HCT116 (cell line): ENCODE measurements around the gene HIVEP3. TPM values are rescaled to one million over a fixed set of nuclear protein-coding genes. Genes with fewer than 3 reads are reported as not detected.

Source experiments
- ATAC-seq: fragments of 200-7000 bp; cut with Tn5 transposase; 2 replicates; pipeline ENCODE4 v1.9.1; 2020; ENCODE audit warnings: mild to moderate bottlenecking, moderate library complexity
- BruUV-seq: library from RNA; stranded (reverse); fragments of 400-500 nt; replicated peaks from 2 replicates; lab custom pipeline; 2021; lab: Mats Ljungman, UMichigan
- CTCF ChIA-PET: fragments of 300-600 bp; sonication (Branson Sonifier 250); formaldehyde crosslinking; loops from one replicate; lab custom pipeline; 2021; ENCODE audit warnings: antibody characterized with exemption; lab: Charles Lee
- POLR2A ChIA-PET: fragments of 300-600, 350-600 bp; sonication (Branson Sonifier 250); formaldehyde crosslinking; loops from one replicate; lab custom pipeline; 2021; ENCODE audit warnings: antibody characterized with exemption; lab: Charles Lee
- RAD21 ChIA-PET, 2 experiments: fragments of 300-600 bp; sonication (Branson Sonifier 250); formaldehyde crosslinking; loops; one replicate each; lab custom pipeline; 2023; ENCODE audit warnings: low total read pairs in 2 of 2; ENCODE audit not compliant: uncharacterized antibody in 2 of 2, unreplicated experiment in 2 of 2, low non-redundant PET in 1 of 2; lab: Charles Lee
- DNase-seq: peaks from one replicate; pipeline ENCODE4 v3.0.0-alpha.2; 2010; ENCODE audit warnings: low read depth, low spot score
- H2AFZ ChIP-seq: fragments of 200-600 bp; shearing (Covaris generic), sonication (generic); 2 replicates; pipeline ENCODE4 v1.6.1; 2017; ENCODE audit warnings: low read depth, mixed run types, mixed read lengths, antibody characterized with exemption, low read length; ENCODE audit not compliant: poor library complexity, severe bottlenecking
- H3K27ac ChIP-seq: 2 replicates; pipeline ENCODE4 v1.5.1; 2012; ENCODE audit warnings: low read depth, low read length
- H3K27me3 ChIP-seq: fragments of 200-600 bp; sonication (generic); 2 replicates; pipeline ENCODE4 v1.6.1; 2016; ENCODE audit warnings: mixed run types, low read length, mixed read lengths; ENCODE audit not compliant: insufficient read depth
- H3K36me3 ChIP-seq, 2 experiments: fragments of 200-500 bp in 1 of 2; fragments of 200-600 bp in 1 of 2; sonication (Bioruptor generic) in 1 of 2; sonication (generic) in 1 of 2; 2 replicates each; pipeline versions ENCODE4 v1.5.1 to v1.6.1; 2014 to 2016; ENCODE audit warnings: low read length in 2 of 2, inconsistent platforms in 1 of 2, mixed read lengths in 1 of 2, mixed run types in 1 of 2; ENCODE audit not compliant: insufficient read depth in 2 of 2, control insufficient read depth in 1 of 2
- H3K4me1 ChIP-seq, 2 experiments: fragments of 200-600 bp in 1 of 2; sonication (generic) in 1 of 2; 2 replicates each; pipeline versions ENCODE4 v1.5.1 to v1.6.1; 2012 to 2017; ENCODE audit warnings: low read length in 2 of 2, inconsistent platforms in 1 of 2, mild to moderate bottlenecking in 1 of 2, mixed read lengths in 1 of 2, mixed run types in 1 of 2, moderate library complexity in 1 of 2; ENCODE audit not compliant: insufficient read depth in 2 of 2, control insufficient read depth in 1 of 2
- H3K4me2 ChIP-seq: fragments of 200-600 bp; sonication (generic); 2 replicates; pipeline ENCODE4 v1.6.1; 2017; ENCODE audit warnings: mixed run types, low read length, mixed read lengths
- H3K4me3 ChIP-seq, 2 experiments: fragments of 200-600 bp in 1 of 2; sonication (generic) in 1 of 2; replicated peaks in 1 of 2; 2 replicates each; pipeline ENCODE4 v1.5.1; 2011 to 2016; ENCODE audit warnings: low read length in 2 of 2, control low read depth in 1 of 2, low read depth in 1 of 2, mild to moderate bottlenecking in 1 of 2, mixed read lengths in 1 of 2, mixed run types in 1 of 2
- H3K79me2 ChIP-seq: fragments of 200-600 bp; sonication (generic); 2 replicates; pipeline ENCODE4 v1.6.1; 2017; ENCODE audit warnings: mild to moderate bottlenecking, mixed run types, low read length, moderate library complexity, mixed read lengths; ENCODE audit not compliant: insufficient read depth
- H3K9ac ChIP-seq: fragments of 200-600 bp; sonication (generic); 2 replicates; pipeline ENCODE4 v1.6.1; 2016; ENCODE audit warnings: low read length, mixed read lengths
- H3K9me2 ChIP-seq: fragments of 200-600 bp; sonication (generic), shearing (Covaris generic); 2 replicates; pipeline ENCODE4 v1.6.1; 2017; ENCODE audit warnings: mixed run types, mild to moderate bottlenecking, moderate library complexity; ENCODE audit not compliant: insufficient read depth
- H3K9me3 ChIP-seq, 2 experiments: fragments of 200-500 bp in 1 of 2; fragments of 200-600 bp in 1 of 2; sonication (Bioruptor generic) in 1 of 2; sonication (generic) in 1 of 2; 2 replicates each; pipeline ENCODE4 v1.6.1; 2014 to 2017; ENCODE audit warnings: low read length in 2 of 2, mixed read lengths in 2 of 2, inconsistent platforms in 1 of 2, low read depth in 1 of 2, mild to moderate bottlenecking in 1 of 2, mixed run types in 1 of 2, moderate library complexity in 1 of 2; ENCODE audit not compliant: control insufficient read depth in 1 of 2, insufficient read depth in 1 of 2
- H4K20me1 ChIP-seq: fragments of 200-600 bp; sonication (generic), shearing (Covaris generic); 2 replicates; pipeline ENCODE4 v1.6.1; 2017; ENCODE audit warnings: mixed run types, mild to moderate bottlenecking, moderate library complexity; ENCODE audit not compliant: insufficient read depth
- CBX3 ChIP-seq: IDR thresholded peaks from 2 replicates; pipeline ENCODE4 v1.6.1; 2012; ENCODE audit warnings: low read depth
- CTCF ChIP-seq, 3 experiments: fragments of 200-600 bp in 1 of 3; sonication (generic) in 1 of 3; IDR thresholded peaks in 2 of 3; conservative IDR thresholded peaks in 1 of 3; 2 replicates each; pipeline ENCODE4 v1.5.1; 2012 to 2017; ENCODE audit warnings: low read depth in 2 of 3, low read length in 2 of 3, antibody characterized with exemption in 1 of 3, borderline replicate concordance in 1 of 3, control low read depth in 1 of 3, mild to moderate bottlenecking in 1 of 3, mixed read lengths in 1 of 3, mixed run types in 1 of 3, moderate library complexity in 1 of 3; ENCODE audit not compliant: insufficient read depth in 1 of 3
- EGR1 ChIP-seq: IDR thresholded peaks from 2 replicates; pipeline ENCODE4 v1.6.1; 2012; ENCODE audit warnings: low read depth
- EZH2phosphoT487 ChIP-seq: fragments of 200-600 bp; IDR thresholded peaks from 2 replicates; pipeline ENCODE4 v1.6.1; 2018; ENCODE audit warnings: antibody characterized with exemption, borderline replicate concordance
- FOSL1 ChIP-seq: IDR thresholded peaks from 2 replicates; pipeline ENCODE4 v1.6.1; 2012; ENCODE audit warnings: low read depth
- POLR2AphosphoS5 ChIP-seq: IDR thresholded peaks from 2 replicates; pipeline ENCODE4 v1.6.1; 2011; ENCODE audit warnings: mild to moderate bottlenecking, low read depth, low read length, moderate library complexity
- REST ChIP-seq: IDR thresholded peaks from 2 replicates; pipeline ENCODE4 v1.6.1; 2012; ENCODE audit warnings: low read depth
- SP1 ChIP-seq: IDR thresholded peaks from 2 replicates; pipeline ENCODE4 v1.6.1; 2012; ENCODE audit warnings: low read depth
- SRF ChIP-seq: IDR thresholded peaks from 2 replicates; pipeline ENCODE4 v1.6.1; 2012; ENCODE audit warnings: low read depth
- YY1 ChIP-seq: IDR thresholded peaks from 2 replicates; pipeline ENCODE4 v1.6.1; 2011; ENCODE audit warnings: low read length, low read depth, moderate library complexity, mild to moderate bottlenecking; ENCODE audit not compliant: insufficient replicate concordance; ENCODE audit errors: extremely low read depth
- ZBTB33 ChIP-seq: IDR thresholded peaks from 2 replicates; pipeline ENCODE4 v1.6.1; 2011; ENCODE audit warnings: mild to moderate bottlenecking, low read length, moderate library complexity; ENCODE audit not compliant: insufficient replicate concordance; ENCODE audit errors: extremely low read depth
- intact Hi-C: fragments of 100-400 bp; cut with micrococcal nuclease; formaldehyde crosslinking; loops from 2 replicates; pipeline ENCODE4 v1.10.0; 2022
- total RNA-seq: library from RNA; stranded (reverse); gene quantifications from one replicate; pipeline ENCODE4 v1.2.1, GENCODE V29; 2021; ENCODE audit not compliant: unreplicated experiment

Gene HIVEP3
- total RNA-seq, 1 experiment from 2014 or later = 7.1 TPM

- Histone ChIP-seq H3K4me3 (no peak overlapping the region), H3K9me3 (no peaks in the 10 kb centered on the region), H3K27me3 (no peaks in the 10 kb centered on the region), H3K9ac (no peak overlapping the region), H3K79me2 (no peaks in the 10 kb centered on the region), H2AFZ (no peak overlapping the region), H3K4me2 (no peak overlapping the region), H3K27ac (no peak overlapping the region), H4K20me1 (no peaks in the 10 kb centered on the region), H3K4me1 (peaks cover 10 to 27% of the 10 kb centered on the region in 2 experiments; a peak in 3 of 4 replicates), H3K36me3 (no peaks in the 10 kb centered on the region), H3K9me2 (no peaks in the 10 kb centered on the region)
- RAD21 ChIA-PET = no interaction called here
- TF ChIP-seq FOSL1 = no peak
- no peak for TF ChIP-seq CBX3
- TF ChIP-seq REST = no peak
- no peak for TF ChIP-seq EZH2phosphoT487
- no peak for TF ChIP-seq ZBTB33
- no peak for TF ChIP-seq EGR1
- TF ChIP-seq SRF = no peak
- no peak for TF ChIP-seq CTCF (IDR thresholded peaks at IDR 0.05 in 2 of 3, conservative IDR thresholded peaks at IDR 0.05 in 1 of 3; ENCODE audit: borderline replicate concordance in 1 of 3, insufficient read depth in 1 of 3, low read depth in 2 of 3, low read length in 2 of 3)
- TF ChIP-seq SP1 = no peak
- TF ChIP-seq POLR2AphosphoS5 = no peak
- no peak for TF ChIP-seq YY1
- DNase-seq (no peak), ATAC-seq (no peak)
- POLR2A ChIA-PET = no interaction called here
- intact Hi-C loops = loop anchor here (5.0 kb wide), 1 partner anchor 228 kb away; no protein-coding TSS in a partner anchor
- no TSS peak for BruUV-seq
- CTCF ChIA-PET = no interaction called here
Measured at GRCh38 chr1:41809692-41810091, 109.0 kb downstream of the HIVEP3 start.
